Lower lobe of right lung (tissue), 2 donors: ENCODE results near the gene CST8. TPM values are rescaled to one million over a fixed set of nuclear protein-coding genes. Genes with fewer than 3 reads are reported as not detected.

Source experiments
- ATAC-seq, 2 donors: fragments of 200-7000 bp; cut with Tn5 transposase; one replicate each; pipeline ENCODE4 v1.9.1; 2020 to 2022; ENCODE audit warnings: mild to moderate bottlenecking in 2 of 2, moderate library complexity in 2 of 2
- DNase-seq: peaks from one replicate; pipeline ENCODE4 v3.0.0-alpha.2; 2020
- H3K27ac ChIP-seq: fragments of 200-600 bp; one replicate; pipeline ENCODE4 v1.8.0; 2022
- H3K27me3 ChIP-seq: fragments of 200-600 bp; one replicate; pipeline ENCODE4 v1.8.0; 2022; ENCODE audit warnings: low read depth
- H3K36me3 ChIP-seq: fragments of 200-600 bp; one replicate; pipeline ENCODE4 v1.8.0; 2022; ENCODE audit warnings: mild to moderate bottlenecking
- H3K4me1 ChIP-seq: fragments of 200-600 bp; one replicate; pipeline ENCODE4 v1.8.0; 2022
- H3K4me3 ChIP-seq: fragments of 200-600 bp; one replicate; pipeline ENCODE4 v1.8.0; 2022; ENCODE audit warnings: mild to moderate bottlenecking
- H3K9me3 ChIP-seq: fragments of 200-600 bp; one replicate; pipeline ENCODE4 v1.8.0; 2022
- intact Hi-C: fragments of 100-400 bp; cut with DNase I; formaldehyde crosslinking; loops from one replicate; pipeline ENCODE4 v1.11.0; 2022
- total RNA-seq: library from RNA; stranded (reverse); fragmentation: NEBNext Ultra II Directional; extraction: Animal tissue kit (Norgen Biotek cat#: 25700); gene quantifications from one replicate; pipeline ENCODE4 v1.2.1, GENCODE V29; 2021
- TF ChIP-seq, protein P1 (sequence below): fragments of 200-600 bp; IDR thresholded peaks from one replicate; pipeline ENCODE4 v1.8.0; 2022; ENCODE audit warnings: antibody characterized with exemption, mild to moderate bottlenecking
- donor health status: DM: no; HTN: yes; CAD: no; lungs with severe emphysema.

The CST8 gene
- total RNA-seq, 1 donor from 2014 or later = not detected

DNA sequence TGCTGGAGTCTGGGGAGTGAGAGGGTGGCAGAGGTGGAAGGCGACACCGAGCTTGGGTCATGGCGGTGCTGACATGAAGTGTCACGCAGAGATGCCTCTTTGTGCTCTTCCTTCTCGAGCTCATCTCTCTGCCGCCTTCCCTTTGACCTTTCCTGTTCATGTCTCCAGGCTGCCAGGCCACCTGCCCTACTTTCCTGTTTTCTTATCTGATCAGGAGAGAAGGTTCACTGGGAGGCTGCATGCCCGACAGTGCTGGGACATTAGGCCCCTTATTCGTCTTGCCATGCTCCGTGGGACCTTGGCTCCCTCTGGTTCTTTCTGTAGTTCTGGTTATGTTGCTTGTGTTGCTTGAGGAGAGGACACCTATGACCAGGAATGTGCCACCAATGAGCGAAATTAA lies 33.2 kb downstream of the CST8 start:
- no peaks in the 10 kb centered on the region for H3K4me1 ChIP-seq
- H3K36me3 ChIP-seq = no peaks in the 10 kb centered on the region
- ATAC-seq (no peak), DNase-seq (no peak)
- H3K27ac ChIP-seq = no peak overlapping the region
- intact Hi-C loops = no loop called here
- no peaks in the 10 kb centered on the region for H3K9me3 ChIP-seq
- H3K4me3 ChIP-seq = no peak overlapping the region
- no peaks in the 10 kb centered on the region for H3K27me3 ChIP-seq
- TF ChIP-seq, protein P1, sequence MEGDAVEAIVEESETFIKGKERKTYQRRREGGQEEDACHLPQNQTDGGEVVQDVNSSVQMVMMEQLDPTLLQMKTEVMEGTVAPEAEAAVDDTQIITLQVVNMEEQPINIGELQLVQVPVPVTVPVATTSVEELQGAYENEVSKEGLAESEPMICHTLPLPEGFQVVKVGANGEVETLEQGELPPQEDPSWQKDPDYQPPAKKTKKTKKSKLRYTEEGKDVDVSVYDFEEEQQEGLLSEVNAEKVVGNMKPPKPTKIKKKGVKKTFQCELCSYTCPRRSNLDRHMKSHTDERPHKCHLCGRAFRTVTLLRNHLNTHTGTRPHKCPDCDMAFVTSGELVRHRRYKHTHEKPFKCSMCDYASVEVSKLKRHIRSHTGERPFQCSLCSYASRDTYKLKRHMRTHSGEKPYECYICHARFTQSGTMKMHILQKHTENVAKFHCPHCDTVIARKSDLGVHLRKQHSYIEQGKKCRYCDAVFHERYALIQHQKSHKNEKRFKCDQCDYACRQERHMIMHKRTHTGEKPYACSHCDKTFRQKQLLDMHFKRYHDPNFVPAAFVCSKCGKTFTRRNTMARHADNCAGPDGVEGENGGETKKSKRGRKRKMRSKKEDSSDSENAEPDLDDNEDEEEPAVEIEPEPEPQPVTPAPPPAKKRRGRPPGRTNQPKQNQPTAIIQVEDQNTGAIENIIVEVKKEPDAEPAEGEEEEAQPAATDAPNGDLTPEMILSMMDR = no peak

DNA sequence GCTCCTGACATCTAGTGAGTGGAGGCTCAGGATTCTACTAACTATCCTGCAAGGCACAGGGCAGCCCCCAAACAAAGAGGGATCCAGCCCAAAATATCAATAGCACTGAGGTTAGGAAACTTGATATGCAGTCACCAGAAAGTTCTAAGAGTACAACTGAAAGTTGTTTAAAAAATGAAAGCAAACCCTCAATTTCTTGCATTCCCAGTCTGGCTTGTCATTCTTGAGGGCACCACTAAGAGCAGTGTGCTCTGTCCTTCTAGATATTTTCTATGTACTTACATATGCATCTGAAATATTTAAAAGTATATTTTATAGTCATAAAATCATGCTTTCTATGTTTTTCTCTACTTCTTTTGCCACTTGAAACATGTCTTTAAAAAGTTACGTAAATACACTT lies 35.9 kb downstream of the CST8 start:
- TF ChIP-seq, protein P1 = no peak
- H3K4me1 ChIP-seq = no peaks in the 10 kb centered on the region
- intact Hi-C loops = no loop called here
- ATAC-seq = no peak
- H3K27me3 ChIP-seq = no peaks in the 10 kb centered on the region
- H3K36me3 ChIP-seq = no peaks in the 10 kb centered on the region
- no peak for DNase-seq
- H3K27ac ChIP-seq = no peak overlapping the region
- H3K4me3 ChIP-seq = no peak overlapping the region
- H3K9me3 ChIP-seq = no peaks in the 10 kb centered on the region

DNA sequence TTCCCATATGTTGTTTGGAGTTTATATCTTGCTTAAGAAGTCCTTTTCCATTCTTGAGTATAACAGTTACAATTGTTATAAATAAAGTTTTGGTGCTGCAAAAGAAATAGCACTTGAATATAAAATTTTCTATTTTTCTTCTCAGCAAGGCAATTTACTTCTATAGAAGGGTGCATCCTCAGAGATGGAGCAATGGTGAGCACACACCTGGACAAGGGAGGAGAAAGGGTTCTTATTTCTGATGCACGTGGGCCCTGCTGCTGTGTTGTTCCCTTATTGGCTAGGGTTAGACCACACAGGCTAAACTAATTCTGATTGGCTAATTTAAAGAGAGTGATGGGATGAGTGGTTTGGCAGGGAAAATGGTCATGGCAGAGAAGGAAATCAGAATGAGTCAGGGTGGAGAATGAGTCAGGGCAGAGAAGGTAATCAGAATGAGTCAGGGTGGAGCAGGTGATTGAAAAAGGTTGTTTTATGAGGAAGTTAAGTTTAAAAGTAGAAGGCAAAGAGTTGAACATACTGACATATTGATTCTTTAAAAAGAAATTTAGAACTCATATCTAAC lies 38.0 kb downstream of the CST8 start:
- Histone ChIP-seq H3K36me3 (no peaks in the 10 kb centered on the region), H3K9me3 (no peaks in the 10 kb centered on the region), H3K27ac (no peak overlapping the region), H3K4me1 (no peaks in the 10 kb centered on the region), H3K4me3 (no peak overlapping the region), H3K27me3 (no peaks in the 10 kb centered on the region)
- ATAC-seq (no peak), DNase-seq (no peak)
- TF ChIP-seq, protein P1 = no peak
- intact Hi-C loops = no loop called here

DNA sequence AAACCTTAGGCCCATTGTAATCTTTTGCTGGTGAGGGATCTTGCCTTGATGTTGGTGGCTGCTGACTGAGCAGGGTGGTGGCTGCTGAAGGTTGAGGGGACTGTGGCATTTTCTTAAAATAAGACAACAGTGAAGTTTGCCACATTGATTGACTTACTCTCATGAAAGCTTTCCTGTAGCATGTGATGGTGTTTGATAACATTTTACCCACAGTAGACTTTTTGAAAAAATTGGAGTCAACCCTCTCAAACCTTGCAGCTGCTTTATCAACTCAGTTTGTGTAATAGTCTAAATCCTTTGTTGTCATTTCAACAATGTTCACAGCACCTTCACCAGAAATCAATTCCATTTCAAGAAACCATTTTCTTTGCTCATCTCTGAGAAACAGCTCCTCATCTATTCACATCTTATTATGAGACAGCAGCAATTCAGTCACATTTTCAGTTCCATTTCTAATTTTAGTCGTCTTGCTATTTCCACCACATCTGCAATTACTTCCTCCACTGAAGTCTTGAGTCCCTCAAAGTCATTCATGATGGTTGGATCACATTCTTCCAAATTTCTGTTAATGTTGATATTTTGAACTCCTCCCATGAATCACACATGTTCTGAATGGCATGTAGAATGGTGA lies 40.1 kb downstream of the CST8 start:
- Histone ChIP-seq H3K27me3 (no peaks in the 10 kb centered on the region), H3K27ac (no peak overlapping the region), H3K4me3 (no peak overlapping the region), H3K9me3 (no peaks in the 10 kb centered on the region), H3K36me3 (no peaks in the 10 kb centered on the region), H3K4me1 (no peaks in the 10 kb centered on the region)
- no peak for DNase-seq
- intact Hi-C loops = no loop called here
- ATAC-seq = no peak
- TF ChIP-seq, protein P1 = no peak

DNA sequence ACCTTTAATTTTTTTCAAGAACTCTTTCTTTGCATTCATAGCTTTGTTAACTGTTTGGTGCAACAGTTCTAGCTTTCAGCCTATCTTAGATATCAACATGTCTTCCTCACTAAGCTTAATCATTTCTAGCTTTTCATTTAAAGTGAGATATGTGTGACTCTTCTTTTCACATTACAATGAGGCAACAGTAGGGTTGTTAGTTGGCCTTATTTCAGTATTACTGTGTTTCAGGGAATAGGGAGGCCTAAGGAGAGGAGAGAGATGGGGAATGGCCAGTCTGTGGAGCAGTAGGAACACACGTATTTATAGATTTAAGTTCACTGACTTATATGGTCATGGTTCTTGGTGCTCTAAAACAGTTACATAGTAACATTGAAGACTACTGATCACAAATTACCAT lies 41.6 kb downstream of the CST8 start:
- TF ChIP-seq, protein P1 = no peak
- Histone ChIP-seq H3K36me3 (no peaks in the 10 kb centered on the region), H3K27ac (no peak overlapping the region), H3K27me3 (no peaks in the 10 kb centered on the region), H3K4me3 (no peak overlapping the region), H3K9me3 (no peaks in the 10 kb centered on the region), H3K4me1 (no peaks in the 10 kb centered on the region)
- intact Hi-C loops = no loop called here
- DNase-seq (no peak), ATAC-seq (no peak)
